Endothelial cell of umbilical vein (primary cell): ENCODE data around the gene FBN3. TPM values are rescaled to one million over a fixed set of nuclear protein-coding genes. Genes with fewer than 3 reads are reported as not detected.

Experiments used
- BruUV-seq: library from RNA; stranded (reverse); fragments of 400-500 nt; replicated peaks from 2 replicates; lab custom pipeline; 2021; lab: Mats Ljungman, UMichigan
- CTCF ChIA-PET: fragments of 300-600, 350-600 bp; sonication (Branson Sonifier 250); formaldehyde crosslinking; loops from one replicate; lab custom pipeline; 2021; ENCODE audit warnings: antibody characterized with exemption, inconsistent platforms; lab: Charles Lee
- POLR2A ChIA-PET: fragments of 300-600, 350-600 bp; sonication (Branson Sonifier 250); formaldehyde crosslinking; loops from one replicate; lab custom pipeline; 2021; ENCODE audit warnings: antibody characterized with exemption, inconsistent platforms; lab: Charles Lee
- DNase-seq: peaks from one replicate; pipeline ENCODE4 v3.0.0-alpha.2; 2011; ENCODE audit warnings: low read depth, low spot score
- FAIRE-seq: peaks from 2 replicates; lab custom pipeline; 2011; peaks lifted over from hg19 to GRCh38; lab: Jason Lieb, UNC
- H2AFZ ChIP-seq: 2 replicates; pipeline ENCODE4 v1.6.0; 2012; ENCODE audit warnings: low read depth, low read length, control low read depth, inconsistent platforms
- H3K27ac ChIP-seq: 2 replicates; pipeline ENCODE4 v1.5.1; 2011; ENCODE audit warnings: low read depth, mild to moderate bottlenecking, control low read depth, low read length, moderate library complexity; ENCODE audit not compliant: insufficient read depth
- H3K27me3 ChIP-seq, 2 experiments: 2 replicates each; pipeline versions ENCODE4 v1.6.0 to v1.6.1; 2011; ENCODE audit warnings: low read length in 2 of 2, mixed read lengths in 1 of 2; ENCODE audit not compliant: control insufficient read depth in 2 of 2, insufficient read depth in 2 of 2
- H3K36me3 ChIP-seq, 2 experiments: 2 replicates in 1 of 2; 3 replicates in 1 of 2; pipeline ENCODE4 v1.5.1; 2011; ENCODE audit warnings: low read length in 2 of 2, mild to moderate bottlenecking in 1 of 2, moderate library complexity in 1 of 2; ENCODE audit not compliant: control insufficient read depth in 2 of 2, insufficient read depth in 2 of 2; ENCODE audit errors: extremely low read depth in 1 of 2
- H3K4me1 ChIP-seq: 3 replicates; pipeline ENCODE4 v1.5.1; 2011; ENCODE audit warnings: mild to moderate bottlenecking, low read length; ENCODE audit not compliant: control insufficient read depth, insufficient read depth; ENCODE audit errors: extremely low read depth
- H3K4me2 ChIP-seq: 2 replicates; pipeline ENCODE4 v1.6.1; 2011; ENCODE audit warnings: low read length, control low read depth, mixed read lengths; ENCODE audit not compliant: insufficient read depth
- H3K4me3 ChIP-seq, 3 experiments: fragments of 200-600 bp in 1 of 3; sonication (generic), shearing (Covaris generic) in 1 of 3; replicated peaks in 1 of 3; 2 replicates each; pipeline ENCODE4 v1.5.1; 2011 to 2016; ENCODE audit warnings: control low read depth in 3 of 3, low read length in 3 of 3, mild to moderate bottlenecking in 2 of 3, inconsistent platforms in 1 of 3, low read depth in 1 of 3, moderate library complexity in 1 of 3; ENCODE audit not compliant: insufficient read depth in 1 of 3
- H3K79me2 ChIP-seq: 2 replicates; pipeline ENCODE4 v1.6.0; 2012; ENCODE audit warnings: low read length, inconsistent platforms; ENCODE audit not compliant: control insufficient read depth, insufficient read depth
- H3K9ac ChIP-seq: replicated peaks from 2 replicates; pipeline ENCODE3; 2011; ENCODE audit warnings: low read length, control low read depth; ENCODE audit not compliant: insufficient read depth; ENCODE audit errors: extremely low read depth
- H3K9me1 ChIP-seq: replicated peaks from 3 replicates; pipeline ENCODE4 v1.6.0; 2011; ENCODE audit warnings: mild to moderate bottlenecking, low read length; ENCODE audit not compliant: control insufficient read depth, insufficient read depth; ENCODE audit errors: extremely low read depth
- H3K9me3 ChIP-seq: replicated peaks from 2 replicates; pipeline ENCODE4 v1.5.1; 2012; ENCODE audit warnings: low read length, inconsistent platforms; ENCODE audit not compliant: control insufficient read depth, insufficient read depth
- H4K20me1 ChIP-seq: replicated peaks from 2 replicates; pipeline ENCODE3; 2011; ENCODE audit warnings: mild to moderate bottlenecking, low read length; ENCODE audit not compliant: control insufficient read depth, insufficient read depth; ENCODE audit errors: extremely low read depth
- CTCF ChIP-seq, 2 donors: IDR thresholded peaks; 1 replicate in 1 of 2; 2 replicates in 1 of 2; pipeline ENCODE4 v1.5.1; 2011; ENCODE audit warnings: low read length in 2 of 2, mild to moderate bottlenecking in 2 of 2, moderate library complexity in 2 of 2, control low read depth in 1 of 2, inconsistent platforms in 1 of 2, low read depth in 1 of 2; ENCODE audit not compliant: insufficient read depth in 1 of 2; ENCODE audit errors: extremely low read depth in 1 of 2
- EZH2 ChIP-seq: IDR thresholded peaks from 2 replicates; pipeline ENCODE4 v1.6.1; 2012; ENCODE audit warnings: borderline replicate concordance, low read depth, mild to moderate bottlenecking, moderate library complexity, low read length, inconsistent platforms; ENCODE audit not compliant: severe bottlenecking
- FOS ChIP-seq: IDR thresholded peaks from 2 replicates; pipeline ENCODE4 v1.6.1; 2011; ENCODE audit warnings: mild to moderate bottlenecking, low read length, moderate library complexity, borderline replicate concordance; ENCODE audit not compliant: insufficient read depth
- GATA2 ChIP-seq: IDR thresholded peaks from 2 replicates; pipeline ENCODE4 v1.7.0; 2011; ENCODE audit warnings: low read depth, mild to moderate bottlenecking, moderate library complexity, mixed read lengths, low read length; ENCODE audit not compliant: insufficient read length, insufficient read depth
- JUN ChIP-seq: IDR thresholded peaks from 2 replicates; pipeline ENCODE4 v1.6.1; 2011; ENCODE audit warnings: borderline replicate concordance, low read depth; ENCODE audit not compliant: insufficient read length, insufficient read depth
- MYC ChIP-seq: IDR thresholded peaks from one replicate; pipeline ENCODE4 v1.6.1; 2011; ENCODE audit warnings: mild to moderate bottlenecking, low read depth, low read length
- POLR2A ChIP-seq: IDR thresholded peaks from 2 replicates; pipeline ENCODE4 v1.6.1; 2012; ENCODE audit warnings: low read depth, mild to moderate bottlenecking, control low read depth, low read length
- POLR2AphosphoS5 ChIP-seq: IDR thresholded peaks from 2 replicates; pipeline ENCODE4 v1.6.1; 2012; ENCODE audit warnings: low read depth, mild to moderate bottlenecking, control low read depth, low read length, moderate library complexity; ENCODE audit not compliant: insufficient read depth
- dilution Hi-C: fragments of 300-500 bp; cut with MboI; formaldehyde crosslinking; loops from one replicate; pipeline ENCODE4 v1.15.0; 2019; ENCODE audit warnings: low sequenced_read_pairs; ENCODE audit not compliant: extremely low pct_ligation_motif_present
- intact Hi-C: fragments of 100-400 bp; cut with micrococcal nuclease; formaldehyde crosslinking; loops from one replicate; pipeline ENCODE4 v1.10.0; 2022
- polyA plus RNA-seq, 4 experiments: library from polyadenylated mRNA; depleted of rRNA in 3 of 4; stranded (reverse) in 3 of 4; unstranded in 1 of 4; fragments of >200 nt; gene quantifications; 2 replicates each; pipeline versions ENCODE4 v1.2.1 to v1.2.3, GENCODE V29; 2011 to 2012; ENCODE audit warnings: missing spikeins in 1 of 4
- total RNA-seq: library from RNA; stranded (reverse); gene quantifications from 2 replicates; pipeline ENCODE4 v1.2.3, GENCODE V29; 2021

FBN3 gene
- total and polyA plus RNA-seq, 2 donors (not counting 3 experiments of a cell fraction or from before 2014, with no cell fraction given), result not detected

- H3K27me3 ChIP-seq, result peaks cover 0 to 4% of the 10 kb centered on the region in 2 experiments
- no peaks in the 10 kb centered on the region for H3K36me3 ChIP-seq
- H3K4me1 ChIP-seq, result no peaks in the 10 kb centered on the region
- H3K4me2 ChIP-seq, result no peak overlapping the region
- no peaks in the 10 kb centered on the region for H3K79me2 ChIP-seq
- CTCF ChIA-PET, result no interaction called here
- no peaks in the 10 kb centered on the region for H3K9me3 ChIP-seq
- H2AFZ ChIP-seq, result no peak overlapping the region
- BruUV-seq, result no TSS peak
- no peak overlapping the region for H3K9ac ChIP-seq
- DNase-seq, result no peak
- intact Hi-C loops (no loop called here), dilution Hi-C loops (no loop called here)
- POLR2A ChIA-PET, result no interaction called here
- no peak overlapping the region for H3K27ac ChIP-seq
- no peak for FAIRE-seq
- H4K20me1 ChIP-seq, result no peaks in the 10 kb centered on the region
- no peaks in the 10 kb centered on the region for H3K9me1 ChIP-seq
- TF ChIP-seq MYC (no peak), CTCF (IDR thresholded peaks at IDR 0.05; ENCODE audit: extremely low read depth in 1 of 2, insufficient read depth in 1 of 2, low read depth in 1 of 2, low read length in 2 of 2) (no peak), POLR2AphosphoS5 (no peak), JUN (no peak), FOS (no peak), POLR2A (no peak), GATA2 (no peak), EZH2 (no peak)
- H3K4me3 ChIP-seq, result no peak overlapping the region
These were observed 112.8 kb downstream of the FBN3 start for GRCh38 chr19:8036434-8037099.
